HG03039 (cell line): ENCODE results near the gene ACTL10.

Experiments used
- ATAC-seq: cut with Tn5 transposase; IDR thresholded peaks from one replicate; pipeline ENCODE4 v1.9.1; 2021; ENCODE audit warnings: mild to moderate bottlenecking, moderate library complexity; ENCODE audit not compliant: unreplicated experiment

ACTL10 gene

DNA sequence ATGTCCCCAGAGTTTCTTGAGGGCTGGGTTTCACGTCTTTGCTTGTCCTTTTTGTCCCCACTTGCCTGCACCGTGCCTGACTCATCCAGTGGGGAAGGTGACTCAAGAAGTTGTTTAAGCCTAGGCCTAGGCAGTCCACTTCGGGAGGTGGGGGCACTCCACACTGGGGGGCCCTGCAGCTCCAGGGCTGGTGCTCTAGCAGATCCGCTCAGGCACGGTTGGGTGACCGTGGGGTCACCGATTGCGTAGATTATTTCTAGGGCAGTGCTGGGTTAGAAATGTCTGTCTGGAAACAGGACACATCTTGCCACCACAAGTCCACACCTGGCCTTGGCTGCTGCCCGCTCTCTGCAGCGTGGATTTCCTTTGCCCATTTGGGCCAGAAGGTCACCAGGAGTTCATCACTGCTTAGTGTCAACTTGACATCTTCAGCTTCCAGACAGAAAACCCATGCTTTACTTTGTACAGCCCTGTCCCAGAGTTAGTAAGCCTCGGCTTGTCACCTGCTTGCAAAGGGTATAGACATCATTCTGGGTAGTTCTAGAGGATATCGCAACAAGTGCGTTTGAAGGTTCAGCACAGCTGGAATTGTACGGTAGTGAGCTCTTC lies 18.2 kb upstream of the ACTL10 start:
- ATAC-seq, result no peak

- ATAC-seq, result no peak
Observed at GRCh38 chr20:33649201-33649681, 17.5 kb upstream of the ACTL10 start.

DNA sequence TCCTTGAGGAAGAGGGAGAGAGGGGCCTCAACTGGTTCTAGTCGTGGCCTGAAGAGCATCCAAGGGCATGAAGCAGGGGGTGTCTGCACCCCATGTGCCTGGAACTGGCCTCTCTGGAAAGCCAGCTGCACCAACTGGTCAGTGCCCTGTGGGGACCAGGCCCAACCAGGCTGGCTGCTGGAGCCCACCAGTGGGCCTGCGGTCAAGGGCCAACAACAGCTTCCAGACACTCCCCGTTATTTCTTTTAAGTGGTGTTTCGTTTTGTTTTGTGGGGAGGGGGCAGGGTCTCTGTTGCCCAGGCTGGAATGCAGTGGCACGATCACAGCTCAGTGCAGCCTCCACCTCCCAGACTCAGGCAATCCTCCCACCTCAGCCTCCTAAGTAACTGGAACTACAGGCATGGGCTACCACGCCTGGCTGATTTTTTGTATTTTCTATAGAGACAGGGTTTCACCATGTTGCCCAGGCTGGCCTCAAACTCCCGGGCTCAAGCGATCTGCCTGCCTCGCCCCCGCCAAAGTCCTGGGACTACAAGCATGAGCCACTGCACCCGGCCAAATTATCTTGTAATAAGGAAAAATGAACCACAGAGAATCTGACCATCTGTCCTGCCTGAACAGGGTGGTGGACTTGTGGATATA lies 16.5 kb upstream of the ACTL10 start:
- no peak for ATAC-seq

DNA sequence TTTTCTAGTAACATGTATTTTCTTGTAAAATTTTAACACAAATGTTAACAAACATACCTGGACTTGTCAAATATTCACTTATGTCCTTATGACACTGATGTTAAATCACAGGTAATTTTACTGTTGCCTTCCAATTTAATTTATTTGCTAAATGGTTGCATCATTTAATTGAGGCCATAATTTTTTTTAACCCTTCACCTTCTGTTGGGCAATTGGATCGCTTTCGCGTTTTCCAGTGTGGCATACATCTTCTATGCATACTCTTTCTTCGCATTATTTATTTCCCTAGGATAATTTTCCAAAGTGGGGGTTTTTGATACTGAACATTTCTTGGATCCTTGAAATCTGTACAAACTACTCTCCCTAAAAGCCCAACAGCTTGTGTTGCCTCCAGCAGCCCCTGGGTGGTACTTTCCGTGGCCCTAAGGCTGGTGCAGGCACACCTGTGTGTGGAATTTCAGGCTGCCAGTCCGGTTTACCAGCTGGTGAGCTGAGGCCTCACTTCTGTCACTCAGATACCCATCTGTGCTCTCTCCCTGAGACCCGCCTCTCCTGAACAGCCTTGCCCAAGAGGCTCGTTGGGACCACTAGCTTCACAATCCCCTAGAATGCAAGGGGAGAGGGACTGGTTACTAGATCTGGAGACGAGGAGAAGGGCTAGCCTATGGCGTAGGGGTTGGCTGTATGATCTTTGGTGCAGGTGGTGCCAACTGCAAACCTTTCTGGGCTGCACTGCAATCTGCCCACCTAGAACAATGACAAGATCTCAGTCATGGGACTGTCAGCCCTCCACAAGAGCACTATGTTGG lies 15.8 kb upstream of the ACTL10 start:
- no peak for ATAC-seq

DNA sequence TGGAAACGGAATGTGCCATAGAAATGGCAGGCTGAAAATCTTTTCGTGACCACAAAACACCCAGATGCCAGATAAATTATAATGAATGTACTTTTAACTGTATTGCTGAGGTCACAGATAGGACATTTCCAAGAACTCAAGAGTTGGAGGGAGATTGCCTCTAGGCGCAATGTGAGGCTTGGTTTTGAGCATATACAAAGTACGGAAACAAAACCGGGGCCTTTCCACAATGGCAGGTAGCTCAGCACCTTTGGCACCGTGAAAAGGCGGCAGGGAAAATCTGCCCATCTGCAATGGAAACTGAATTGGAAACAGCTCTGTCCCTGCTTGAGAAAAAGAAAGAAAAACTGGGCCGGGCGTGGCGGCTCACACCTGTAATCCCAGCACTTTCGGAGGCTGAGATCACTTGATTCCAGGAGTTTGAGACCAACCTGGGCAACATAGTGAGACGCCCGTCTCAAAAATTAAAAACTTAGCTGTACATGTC lies 15.1 kb upstream of the ACTL10 start:
- no peak for ATAC-seq

DNA sequence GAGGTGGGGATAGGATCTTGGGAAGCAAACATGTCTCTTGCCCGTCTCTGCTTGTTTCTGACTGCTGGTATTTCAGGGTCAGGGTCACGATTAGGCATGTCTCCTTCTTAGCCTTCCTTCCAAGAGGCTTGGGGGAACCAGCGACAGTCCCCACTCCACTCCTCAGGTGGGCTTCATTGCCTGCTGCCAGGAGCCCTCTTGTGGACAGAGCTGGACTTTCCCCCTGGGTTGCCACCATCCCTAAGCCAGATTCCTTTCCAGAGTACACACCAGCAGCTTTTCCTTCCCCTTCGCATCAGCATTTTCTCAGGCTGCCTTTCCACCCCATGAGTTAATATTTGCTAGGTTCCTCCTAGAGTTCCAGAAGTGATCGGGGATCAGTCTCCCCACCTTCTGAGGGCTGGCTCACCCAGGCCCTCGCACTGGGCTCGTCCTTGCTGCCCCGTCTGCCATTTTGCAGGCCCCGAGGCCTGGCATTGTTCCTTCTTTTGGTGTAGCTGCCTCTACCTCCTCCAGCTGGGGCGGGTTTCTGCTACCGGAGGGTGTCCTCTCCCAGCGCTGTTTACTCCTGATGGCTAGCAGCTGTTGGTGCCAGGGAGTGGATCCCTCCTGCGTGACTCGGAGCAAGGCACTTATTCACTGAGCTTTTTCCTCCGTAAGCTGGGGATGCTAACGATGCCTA lies 13.4 kb upstream of the ACTL10 start:
- no peak for ATAC-seq

- ATAC-seq, result no peak
Observed at GRCh38 chr20:33653900-33654596, 12.7 kb upstream of the ACTL10 start.

DNA sequence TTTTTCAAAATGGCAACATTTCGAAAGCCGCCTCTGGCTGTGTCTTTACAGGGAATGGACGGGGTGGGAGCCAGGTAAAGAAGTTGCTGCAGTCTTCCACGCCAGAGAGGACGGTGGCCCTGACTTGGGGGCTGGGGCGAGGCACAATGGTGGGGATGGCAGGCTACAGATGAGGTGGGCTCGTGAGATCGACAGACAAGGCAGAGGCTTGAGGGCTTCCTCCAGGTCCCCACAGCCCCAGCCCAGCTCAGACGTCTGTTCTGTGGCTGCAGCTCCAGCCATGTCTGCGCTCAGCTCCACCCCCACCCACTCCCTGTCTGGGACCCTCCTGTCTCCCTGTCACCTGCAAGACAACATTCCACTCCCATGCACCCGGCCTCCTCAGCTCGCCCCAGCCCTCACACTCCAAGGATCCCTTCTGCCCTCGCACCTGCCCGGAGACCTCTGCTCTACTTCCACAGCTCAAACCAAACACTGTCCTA lies 12.0 kb upstream of the ACTL10 start:
- ATAC-seq, result no peak

- no peak for ATAC-seq
Observed at GRCh38 chr20:33655164-33655563, 11.6 kb upstream of the ACTL10 start.

DNA sequence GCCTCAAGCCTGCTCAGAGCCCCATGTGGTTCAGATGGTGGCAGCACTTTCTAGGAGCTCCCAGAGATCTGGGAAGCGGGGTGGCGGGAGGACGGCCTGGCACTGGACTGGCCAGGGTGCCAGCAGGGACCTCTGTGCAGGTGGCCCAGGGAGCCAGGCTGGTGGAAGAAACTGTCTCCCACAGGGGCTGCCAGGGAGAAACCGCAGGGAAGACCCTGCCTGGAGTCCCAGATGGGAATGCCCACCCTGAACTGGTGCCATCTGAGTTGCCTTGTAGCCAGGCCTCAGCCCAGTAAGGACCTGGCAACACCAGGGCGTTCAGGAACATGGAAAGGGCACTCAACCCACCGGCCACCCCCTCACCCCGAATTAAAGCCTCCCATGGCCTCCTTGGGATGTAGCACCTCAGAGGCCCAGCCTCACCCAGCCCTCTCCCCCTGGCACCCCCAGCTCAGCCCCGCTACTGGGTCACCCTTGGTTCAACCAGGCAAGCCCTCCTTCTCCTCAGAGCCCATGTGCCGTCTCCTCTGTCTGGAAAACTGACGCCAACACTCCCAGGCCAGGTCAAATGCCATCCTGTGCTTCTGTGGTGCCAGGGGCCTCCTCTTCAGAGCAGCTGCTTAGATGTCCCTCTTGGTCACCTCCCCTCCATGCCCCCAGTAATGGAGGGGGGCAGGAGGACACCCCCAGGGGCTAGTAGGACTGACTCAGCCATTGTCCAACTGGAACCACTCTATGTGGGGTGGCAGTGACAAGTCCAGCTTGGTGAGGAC lies 10.5 kb upstream of the ACTL10 start:
- no peak for ATAC-seq

DNA sequence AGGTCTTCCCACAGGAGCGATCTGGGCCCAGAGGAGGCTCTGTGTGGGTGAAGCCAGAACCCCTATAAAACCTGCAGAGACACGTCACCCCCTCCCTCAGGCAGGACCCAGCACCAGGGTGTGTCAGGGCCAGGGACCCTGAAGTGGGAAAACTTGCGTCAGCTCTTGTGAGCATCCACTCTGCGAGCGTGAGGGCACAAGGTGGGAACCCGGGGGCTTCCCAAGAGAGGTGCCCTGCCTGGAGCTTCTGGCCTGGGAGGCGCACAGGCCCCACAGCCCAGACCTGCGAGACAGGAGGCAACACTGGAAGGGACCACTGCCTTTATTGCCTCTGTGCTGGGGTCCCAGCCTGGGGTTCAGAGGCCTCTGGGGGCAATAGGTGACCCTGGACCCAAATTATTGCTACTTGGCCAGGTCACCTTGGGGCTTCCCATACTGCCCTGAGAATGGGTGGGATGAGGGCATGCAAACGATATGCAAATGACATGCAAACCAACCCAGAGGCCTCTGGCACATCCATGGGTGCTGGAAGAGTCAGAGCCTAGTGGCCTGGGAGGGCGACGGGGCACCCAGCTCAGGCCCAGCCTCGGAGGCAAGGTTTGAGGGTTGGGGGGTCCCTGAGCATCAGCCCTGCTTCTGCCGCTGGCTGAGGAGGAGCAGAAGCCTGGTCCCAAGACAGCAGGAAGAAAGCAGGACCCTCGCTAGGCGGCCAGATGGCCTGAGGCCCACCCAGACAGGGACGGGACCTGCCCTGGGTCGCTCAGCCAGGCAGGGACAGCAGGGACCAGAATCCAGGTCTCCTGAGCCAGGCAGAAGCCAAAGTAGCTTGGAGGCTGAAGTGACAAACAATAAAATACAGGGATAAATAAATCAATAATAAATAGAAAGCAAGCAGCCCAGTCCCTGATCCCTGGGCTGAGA lies 9.7 kb upstream of the ACTL10 start:
- ATAC-seq, result no peak

DNA sequence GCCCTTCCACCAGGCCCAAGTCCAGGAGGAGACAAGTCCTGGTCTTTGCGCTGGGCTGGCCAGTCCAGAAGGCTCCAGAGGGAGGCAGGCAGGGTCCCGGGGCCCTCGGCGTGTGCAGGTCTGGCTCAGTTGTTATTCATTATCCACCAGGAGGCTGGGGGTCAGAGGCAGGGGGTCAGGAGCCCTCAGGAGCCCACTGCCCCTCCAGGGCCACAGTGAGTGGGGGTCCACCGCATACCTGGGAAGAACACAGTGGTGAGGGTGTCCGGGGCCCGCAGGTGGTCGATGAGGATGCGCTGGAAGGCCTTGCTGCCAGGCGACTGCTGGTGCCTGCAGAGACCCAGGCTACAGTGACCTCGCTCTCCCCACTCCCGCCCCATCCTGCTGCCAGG lies 9.0 kb upstream of the ACTL10 start:
- no peak for ATAC-seq

- no peak for ATAC-seq
Observed at GRCh38 chr20:33658510-33658909, 8.2 kb upstream of the ACTL10 start.

GRCh38 chr20:33658929-33659328 lies 7.8 kb upstream of the ACTL10 start:
- no peak for ATAC-seq

DNA sequence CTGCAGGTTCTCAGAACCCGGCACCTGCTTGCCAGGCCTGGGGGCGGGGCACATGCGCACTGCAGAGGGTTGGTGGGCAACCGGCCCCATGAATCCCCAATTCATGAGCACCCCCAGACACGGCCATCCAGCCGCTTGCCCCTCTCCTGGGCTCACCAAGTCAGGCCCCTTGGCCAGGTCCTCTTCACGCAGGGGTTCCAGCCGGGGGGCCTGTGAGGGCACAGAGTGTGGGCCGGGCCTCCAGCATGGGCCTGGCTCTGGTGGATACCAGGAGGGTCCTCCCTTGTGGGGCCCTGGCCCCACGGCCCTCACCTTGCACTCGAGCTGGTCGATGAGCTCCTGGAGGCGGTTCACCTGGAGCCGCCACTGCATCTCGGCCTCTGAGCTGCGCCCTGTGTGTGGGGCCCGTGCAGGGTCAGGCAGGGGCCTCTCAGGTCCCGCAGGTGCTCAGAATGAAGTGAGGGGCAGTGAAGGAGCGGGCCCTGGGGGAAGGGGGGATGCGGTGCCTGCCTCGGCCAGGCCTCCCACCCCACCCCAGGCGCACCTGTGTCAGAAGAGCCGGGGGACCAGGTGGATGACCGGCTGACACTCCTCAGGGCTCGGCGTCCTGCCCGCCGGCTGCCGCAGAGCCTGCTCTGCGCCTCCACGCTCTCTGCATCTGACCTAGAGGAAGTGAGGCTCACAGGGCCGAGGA lies 7.3 kb upstream of the ACTL10 start:
- no peak for ATAC-seq

DNA sequence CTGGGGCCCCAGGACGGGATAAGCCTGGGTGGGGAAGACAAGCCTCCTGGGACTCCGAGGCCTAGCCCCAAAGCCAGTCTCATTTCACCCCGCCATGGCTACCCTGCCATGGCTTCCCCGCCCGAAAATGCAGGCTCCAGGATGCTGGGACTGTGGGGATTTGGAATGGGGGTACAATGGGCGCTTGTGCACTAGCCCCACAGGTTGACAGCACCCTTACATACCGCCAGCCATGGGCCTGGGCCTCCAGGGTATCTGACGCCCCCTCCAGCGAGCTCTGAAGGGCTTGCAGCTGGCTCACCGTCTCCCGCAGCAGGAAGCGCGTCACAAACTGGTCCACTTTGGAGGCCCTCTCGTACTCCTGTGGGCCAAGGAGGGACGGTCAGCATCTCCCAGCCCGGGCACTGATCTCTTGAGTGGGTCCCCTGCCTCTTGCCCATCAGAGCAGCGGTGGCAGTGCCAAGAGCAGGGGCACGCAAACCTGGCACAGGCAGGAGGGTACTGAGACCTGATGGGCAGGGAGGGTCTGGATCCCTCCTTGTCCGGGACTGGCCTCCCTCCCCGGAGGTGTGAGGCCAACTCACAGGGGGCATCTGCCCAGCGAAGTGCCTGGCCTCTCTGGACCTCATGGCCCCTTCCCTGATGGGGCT lies 6.6 kb upstream of the ACTL10 start:
- ATAC-seq, result no peak

GRCh38 chr20:33660685-33661058 lies 6.1 kb upstream of the ACTL10 start:
- no peak for ATAC-seq

DNA sequence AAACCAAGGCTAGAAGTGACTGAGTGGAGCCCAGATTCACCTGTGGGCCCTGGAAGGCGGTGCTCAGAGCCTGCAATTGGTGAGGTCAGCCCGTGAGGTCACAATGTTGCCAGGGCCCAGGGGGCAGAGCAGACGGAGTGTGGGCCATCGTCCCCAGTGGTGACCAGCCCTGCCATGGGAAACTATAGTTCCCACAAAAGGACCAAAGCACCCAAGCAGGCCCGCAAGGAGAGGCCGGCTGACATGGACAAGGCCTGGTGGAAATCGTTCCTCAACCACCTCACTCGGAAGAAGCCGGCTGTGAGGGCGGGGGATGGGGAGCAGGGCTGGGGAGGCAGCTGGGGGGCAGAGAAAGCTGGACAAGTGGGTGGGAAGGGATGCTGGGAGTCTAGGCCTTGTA lies 4.6 kb upstream of the ACTL10 start, which contains the start of gene C20orf144:
Gene C20orf144 (plus strand): TSS at position 156 of the 400 bp plus-strand sequence. CDS start 19 bp downstream, at position 175.
- no peak for ATAC-seq
